ENCODE measurements around the gene EVA1B.
A peak's percentile ranks its signal among the peaks of the same experiment; 100 is the strongest.

Gene EVA1B, protein sequence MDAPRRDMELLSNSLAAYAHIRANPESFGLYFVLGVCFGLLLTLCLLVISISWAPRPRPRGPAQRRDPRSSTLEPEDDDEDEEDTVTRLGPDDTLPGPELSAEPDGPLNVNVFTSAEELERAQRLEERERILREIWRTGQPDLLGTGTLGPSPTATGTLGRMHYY

DNA sequence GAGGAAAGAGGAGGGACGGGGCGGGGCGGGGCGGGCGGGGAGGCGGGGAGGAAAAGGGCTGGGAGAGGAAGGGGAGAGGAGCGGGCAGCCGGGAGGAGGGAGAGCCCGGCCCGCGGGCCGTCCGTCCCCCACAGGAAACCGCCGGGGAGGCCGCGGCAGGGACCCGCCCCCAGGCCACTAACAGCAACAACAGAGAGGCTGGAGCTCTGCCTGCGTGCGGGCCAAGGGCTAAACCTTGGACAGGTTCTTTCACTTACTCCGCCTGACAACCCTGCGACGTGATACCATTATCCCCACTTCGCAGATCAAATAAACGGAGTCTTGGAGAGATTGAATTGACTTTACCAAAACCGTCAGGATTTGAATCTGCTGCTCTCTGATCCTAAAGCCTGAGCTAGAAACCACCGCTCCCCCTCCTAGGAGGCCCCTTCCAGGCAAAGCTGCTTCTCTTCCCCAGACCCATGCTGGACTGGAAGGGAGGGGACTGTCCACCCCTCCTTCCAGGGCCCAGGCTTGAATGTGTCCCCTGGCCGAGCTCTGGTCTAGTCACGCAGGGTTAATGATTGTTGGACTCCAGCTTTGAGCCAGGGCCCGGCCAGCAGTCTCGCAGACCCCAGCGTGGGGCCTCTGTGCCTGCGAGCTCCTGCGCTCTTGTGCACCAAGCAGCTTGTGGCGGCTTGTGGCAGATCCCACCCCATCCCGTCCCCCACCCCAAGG, at the start of gene EVA1B:
Gene EVA1B (minus strand): TSS at position 10 of the 717 bp plus-strand sequence. CDS start 608 bp downstream, outside the sequence.
- DNase-seq: peak; percentile 94

DNA sequence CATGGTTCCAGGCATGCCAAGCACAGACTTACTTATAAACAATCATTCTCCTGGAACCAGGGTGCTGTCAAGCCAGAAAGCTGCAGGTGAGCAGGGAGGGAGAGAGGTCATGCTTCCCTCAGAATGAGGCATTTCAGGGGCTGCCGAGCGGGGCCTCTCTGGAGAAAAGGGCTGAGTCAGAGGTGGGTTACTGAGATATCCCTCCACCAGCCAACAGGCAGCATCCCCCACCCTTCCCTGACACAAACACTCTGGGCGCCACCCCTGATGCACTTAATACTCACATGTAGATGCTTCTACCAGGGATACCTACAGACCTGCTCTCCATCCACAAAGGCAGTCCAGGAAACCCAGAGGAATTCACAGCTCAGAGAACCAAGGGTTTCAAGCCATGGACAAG, 49.2 kb upstream of the EVA1B start:
- DNase-seq: no peak

DNA sequence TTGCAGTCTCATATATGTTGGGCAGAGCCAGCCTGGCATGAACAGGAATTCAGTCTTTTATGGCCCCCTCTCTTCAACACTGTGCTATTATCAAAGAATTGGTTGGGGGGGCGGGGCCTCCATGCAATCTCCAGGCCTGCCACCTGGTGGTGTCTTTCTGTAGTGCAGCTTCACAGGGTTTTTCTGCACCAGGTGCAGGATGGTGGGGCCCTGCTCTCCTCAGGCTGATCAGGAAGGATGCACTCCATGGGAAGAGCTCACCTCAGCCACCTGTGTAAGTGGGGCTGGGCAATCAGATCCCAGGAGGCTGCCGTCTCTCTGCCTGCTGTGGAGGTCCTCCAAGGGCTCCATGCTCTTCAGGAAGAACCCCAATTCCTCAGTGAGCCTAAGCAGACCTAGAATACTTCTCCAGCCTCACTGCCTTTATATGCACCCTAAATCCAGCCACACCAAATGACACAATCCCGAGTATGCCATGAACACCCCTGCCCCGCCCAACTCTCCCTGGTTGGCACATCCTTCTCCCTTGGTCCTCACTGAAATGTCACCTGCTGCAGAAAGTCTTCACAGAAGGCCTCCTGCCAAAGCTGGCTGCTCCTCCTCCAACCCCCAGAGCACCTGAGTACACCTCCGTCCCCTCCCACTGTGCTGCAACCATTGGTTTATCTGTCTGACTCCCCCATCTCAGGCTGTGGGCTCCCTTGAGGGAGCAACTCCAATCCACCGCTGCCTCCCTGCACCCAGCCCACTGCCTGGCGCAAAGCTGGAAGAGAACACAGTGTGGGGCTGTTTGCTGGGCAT, 45.8 kb upstream of the EVA1B start:
- peak; percentile 83 for DNase-seq

DNA sequence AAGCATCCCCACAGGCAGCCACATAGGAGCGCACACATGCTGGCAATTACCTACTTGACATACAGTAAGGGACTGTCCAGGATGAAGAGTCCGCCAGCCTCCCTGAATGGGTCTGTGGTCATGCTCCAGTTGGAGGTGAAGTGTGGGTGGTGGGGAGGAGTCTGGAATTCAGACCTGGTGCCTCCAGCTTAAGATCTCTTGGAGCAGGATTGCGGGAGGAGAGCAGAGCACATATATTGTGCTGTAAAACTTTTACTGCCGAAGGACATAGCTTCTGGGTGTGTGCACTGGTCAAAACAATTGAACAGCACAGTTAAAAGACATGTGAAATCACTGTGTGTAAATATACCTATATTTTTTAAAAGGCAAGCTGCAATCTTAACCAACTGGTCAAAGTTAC, 44.4 kb upstream of the EVA1B start:
- no peak for DNase-seq

DNA sequence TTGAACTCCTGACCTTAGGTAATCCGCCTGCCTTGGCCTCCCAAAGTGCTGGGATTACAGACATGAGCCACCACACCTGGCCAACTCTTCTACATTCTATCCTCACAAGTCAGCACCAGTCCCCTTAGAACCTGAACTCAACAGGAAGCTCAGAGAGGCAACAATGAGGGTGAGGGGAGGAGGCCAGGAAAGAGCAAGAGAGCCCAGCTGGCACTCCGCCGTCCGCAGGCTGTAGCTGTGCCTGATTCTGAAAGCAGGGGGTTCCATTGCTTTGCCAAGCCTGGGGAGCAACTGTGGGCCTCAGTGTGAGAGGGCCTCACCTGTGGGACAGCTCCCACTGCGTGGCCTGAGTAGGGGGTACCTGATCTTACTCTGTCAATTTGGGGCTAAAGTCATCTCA, 43.6 kb upstream of the EVA1B start:
- no peak for DNase-seq

DNA sequence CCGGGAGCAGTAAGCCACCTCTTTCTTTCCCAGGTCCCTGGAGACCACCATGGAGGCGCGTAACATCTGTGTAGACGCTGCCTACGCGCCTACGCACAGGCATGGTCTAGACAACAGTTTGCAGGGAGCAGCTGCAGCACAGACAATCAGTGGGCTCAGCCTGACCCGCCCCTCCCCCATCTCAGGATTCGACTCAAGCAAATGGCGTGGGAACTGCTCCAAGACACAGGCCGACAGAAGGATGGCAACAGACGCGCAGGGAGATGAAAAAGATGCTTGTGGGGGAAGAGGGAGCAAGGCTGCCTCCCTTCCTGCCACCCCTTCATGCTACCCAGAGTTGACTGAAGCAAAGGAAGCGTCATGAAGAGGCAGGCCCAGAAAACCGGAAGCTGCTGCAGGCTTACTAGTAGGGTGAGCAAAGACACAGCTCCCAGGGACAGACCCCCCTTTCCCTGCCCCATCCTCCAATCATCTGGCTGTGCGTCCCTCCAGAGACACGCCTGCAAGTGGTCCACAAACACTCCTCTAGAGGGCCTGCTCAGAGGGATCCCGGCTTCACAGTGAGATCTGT, 42.7 kb upstream of the EVA1B start:
- DNase-seq: peak; percentile 75

DNA sequence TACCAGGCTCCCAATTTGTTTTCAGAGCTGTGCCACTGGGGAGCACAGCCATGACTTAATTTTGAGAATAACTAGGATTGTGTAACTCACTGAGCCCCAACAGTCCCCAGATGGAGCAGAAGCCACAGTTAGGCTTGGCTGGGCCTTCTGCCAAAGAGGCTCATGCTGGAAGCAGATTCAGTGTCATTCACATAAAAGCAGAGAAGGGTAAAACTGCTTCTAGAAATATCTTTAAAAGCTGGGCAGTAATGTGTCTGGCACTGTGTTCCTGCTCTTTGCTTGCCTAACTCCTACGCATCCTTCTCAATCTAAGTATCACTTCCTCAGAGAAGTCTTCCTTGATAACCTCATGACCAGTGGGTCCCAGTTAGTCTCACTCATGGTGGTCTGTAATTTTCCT, 41.9 kb upstream of the EVA1B start:
- DNase-seq: no peak

DNA sequence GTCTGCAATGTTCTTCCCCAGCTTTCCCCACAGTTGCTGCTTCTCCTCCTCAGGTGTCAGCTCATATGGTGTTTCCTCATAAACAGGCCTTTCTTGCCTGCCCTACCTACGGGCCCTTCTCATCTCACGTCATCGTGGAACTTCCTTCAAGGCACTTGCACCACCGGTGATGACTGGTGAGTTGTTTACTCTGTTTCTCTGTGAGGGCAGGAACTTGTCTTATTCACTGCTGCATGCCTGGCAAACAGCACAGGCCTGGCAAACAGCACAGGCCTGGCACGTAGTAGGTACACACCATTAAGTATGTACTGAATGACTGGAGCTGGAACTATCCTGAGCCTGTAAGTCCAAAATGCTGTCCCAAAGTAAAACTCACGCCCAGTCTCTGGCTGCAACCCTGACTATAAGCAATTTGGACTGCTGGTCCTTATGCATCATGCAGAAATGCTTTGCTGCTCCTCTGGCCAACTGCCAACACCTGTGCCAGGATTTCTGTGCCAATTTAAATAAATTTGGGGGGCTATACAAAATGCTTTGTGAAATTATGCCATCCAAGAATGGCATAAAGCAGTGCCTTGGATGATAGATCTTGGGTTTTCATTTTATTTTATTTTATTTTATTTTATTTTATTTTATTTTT, 36.6 kb upstream of the EVA1B start:
- no peak for DNase-seq

DNA sequence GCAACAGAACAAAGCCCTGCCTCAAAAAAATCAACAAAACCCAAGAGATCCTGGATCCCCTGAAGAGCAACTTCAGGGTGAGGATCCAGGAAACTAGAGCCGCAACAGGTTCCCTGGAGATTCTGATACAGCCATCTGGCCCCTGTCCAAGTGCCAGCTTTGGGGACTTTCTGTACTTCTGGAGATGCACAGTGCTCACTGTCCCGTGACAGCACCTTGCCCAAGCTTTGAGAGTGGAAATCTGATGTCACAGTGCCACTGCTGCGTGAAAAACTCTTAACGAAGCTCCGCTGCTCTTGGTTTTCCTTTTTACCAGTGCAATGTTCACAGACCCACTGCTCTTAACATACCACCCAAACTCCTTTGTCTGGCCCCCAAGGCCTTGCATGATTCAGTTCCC, 35.9 kb upstream of the EVA1B start:
- DNase-seq: no peak

DNA sequence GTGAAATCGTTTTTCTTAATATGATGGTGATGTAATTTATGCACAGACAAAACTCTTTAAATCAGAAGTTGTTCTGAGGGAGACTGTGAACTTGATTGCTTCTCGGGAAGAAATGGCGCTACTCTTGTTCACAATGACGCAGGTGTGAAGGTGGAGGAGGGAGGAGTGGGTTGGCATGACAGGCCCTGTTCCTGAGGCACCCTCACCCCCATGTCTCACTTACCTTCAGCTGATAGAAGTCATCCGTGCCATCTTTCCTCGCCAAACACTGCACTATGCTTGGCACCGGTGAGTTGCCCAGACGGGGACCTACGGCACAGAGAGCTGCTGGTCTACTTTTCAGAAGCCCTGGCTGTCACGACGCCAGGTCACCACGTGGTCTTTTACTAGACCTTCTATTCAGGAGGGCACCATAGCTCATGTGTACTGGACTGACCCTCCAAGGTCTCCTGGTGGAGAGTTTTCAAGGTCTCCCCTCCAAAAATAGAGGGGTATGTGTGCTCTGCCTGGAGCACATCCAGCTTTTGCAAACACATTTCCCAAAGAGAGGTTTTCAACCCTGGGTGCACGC, 35.2 kb upstream of the EVA1B start:
- no peak for DNase-seq

DNA sequence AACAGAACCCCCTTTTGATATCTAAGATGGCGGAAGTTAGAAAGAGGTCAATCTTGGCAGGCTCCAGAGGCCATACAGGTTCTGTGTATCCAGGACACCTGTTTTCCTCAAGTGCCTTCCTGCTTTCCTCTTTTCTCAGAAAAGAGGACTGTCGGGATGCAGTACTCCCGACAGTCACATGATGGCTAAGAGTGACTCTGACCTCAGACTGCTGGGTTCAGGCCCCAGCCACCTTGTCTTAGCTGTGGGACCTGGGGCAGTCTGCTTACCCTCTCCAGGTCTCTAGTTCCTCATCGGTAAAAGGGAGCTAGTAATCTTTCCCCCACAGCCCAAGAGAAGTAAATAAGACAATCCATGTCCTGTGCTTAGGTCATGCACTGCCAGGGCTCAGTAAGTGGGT, 32.4 kb upstream of the EVA1B start:
- no peak for DNase-seq

DNA sequence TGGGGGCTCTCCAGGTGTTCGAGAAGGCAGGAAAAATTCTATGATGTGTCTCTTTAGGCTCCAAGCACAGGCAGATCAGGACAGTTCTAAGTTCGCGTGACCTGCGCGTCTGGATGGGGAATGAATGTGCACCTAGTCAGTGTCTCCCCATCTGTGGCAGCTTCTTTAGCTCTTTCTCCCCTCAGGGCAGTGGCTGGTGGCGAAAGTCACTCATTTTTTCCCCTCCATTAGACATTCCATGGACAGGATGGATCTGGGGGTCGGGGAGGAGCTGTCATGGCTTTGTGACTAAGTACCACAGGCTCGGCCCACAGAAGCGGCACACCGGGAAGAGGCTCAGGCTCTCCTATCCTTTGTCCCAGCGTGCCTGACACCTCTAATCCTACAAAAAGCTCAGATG, 31.0 kb upstream of the EVA1B start:
- no peak for DNase-seq

DNA sequence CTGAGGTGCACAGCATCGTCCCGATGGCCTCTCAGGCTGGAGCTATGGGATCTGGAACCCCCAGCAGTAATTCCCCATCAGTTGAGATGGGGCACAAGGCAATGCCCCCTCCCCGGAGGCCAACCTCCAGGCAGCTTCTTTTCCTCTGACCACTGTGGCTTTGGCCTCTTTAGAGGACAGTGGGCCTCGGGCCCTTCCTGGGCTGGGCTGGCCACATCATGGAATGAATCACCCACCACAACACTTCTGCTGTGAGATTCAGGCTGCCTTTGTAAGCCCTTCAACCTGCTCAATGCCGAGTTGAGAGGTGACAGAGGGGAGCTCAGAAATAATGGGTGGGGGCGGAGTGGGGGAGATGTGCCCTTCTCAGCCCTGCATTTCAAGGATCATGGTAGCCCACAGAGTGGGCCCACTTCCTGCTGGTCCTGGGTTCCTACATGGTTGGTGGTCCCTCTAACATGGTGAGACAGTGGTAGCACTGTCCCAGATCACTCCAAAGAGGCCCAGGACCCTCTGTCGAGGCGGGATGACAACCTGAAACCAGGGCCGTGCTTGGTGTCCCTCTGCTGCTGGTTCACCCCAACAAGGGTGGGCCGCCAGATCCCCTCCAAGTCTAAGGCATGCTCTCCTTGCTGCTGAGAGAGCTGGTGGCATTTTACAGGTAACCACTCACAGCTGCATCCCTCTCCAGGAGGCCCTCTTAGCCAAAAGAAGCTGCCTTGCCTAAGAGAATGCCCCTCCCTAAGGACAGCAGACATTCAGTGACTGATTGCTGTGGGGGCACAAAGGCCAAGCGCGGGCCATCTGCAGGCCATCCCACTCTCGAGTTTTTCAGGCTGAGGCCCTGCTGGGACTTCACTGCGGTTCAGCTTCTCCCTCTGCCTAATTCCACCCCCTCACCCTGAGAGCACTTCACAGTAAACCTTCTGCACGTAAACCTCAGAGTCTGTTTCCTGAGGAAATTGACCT, 29.7 kb upstream of the EVA1B start:
- DNase-seq: no peak

DNA sequence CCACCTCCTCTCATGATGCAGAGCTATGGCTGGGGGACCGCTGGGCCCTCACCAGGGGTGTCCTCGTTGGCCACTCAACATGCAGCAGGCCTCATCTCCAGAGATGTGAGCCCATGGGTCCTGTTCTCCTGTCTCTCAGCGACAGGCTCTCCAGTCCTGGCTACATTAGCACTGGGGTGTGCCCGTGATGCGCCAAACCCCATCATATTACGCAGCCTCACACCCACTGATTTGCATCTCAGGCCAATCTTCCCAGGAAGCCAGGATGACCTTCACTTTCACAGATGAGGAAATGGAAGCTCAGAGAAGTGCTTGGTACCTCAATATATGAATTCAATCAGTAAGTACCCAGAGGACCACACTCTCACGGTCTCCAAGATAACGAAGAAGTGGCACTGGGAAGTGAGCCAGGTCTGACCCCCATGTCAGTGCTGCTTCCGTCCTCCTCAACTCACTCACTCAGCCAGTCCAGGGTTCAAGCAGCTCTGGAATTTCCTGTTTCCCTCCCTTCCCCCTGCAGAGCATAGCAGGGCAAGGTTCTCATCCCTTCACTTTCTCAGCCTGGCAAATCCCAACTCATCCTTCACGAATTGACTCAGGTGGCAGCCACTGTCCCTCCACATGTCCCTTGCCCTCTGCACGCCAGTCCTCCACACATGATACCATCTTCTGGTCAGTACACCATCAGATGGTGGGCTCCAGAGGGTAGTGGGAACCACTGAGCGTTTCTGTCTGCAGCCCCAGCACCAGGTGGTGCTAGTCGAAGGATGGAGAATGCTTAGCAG, 28.9 kb upstream of the EVA1B start:
- DNase-seq: no peak

DNA sequence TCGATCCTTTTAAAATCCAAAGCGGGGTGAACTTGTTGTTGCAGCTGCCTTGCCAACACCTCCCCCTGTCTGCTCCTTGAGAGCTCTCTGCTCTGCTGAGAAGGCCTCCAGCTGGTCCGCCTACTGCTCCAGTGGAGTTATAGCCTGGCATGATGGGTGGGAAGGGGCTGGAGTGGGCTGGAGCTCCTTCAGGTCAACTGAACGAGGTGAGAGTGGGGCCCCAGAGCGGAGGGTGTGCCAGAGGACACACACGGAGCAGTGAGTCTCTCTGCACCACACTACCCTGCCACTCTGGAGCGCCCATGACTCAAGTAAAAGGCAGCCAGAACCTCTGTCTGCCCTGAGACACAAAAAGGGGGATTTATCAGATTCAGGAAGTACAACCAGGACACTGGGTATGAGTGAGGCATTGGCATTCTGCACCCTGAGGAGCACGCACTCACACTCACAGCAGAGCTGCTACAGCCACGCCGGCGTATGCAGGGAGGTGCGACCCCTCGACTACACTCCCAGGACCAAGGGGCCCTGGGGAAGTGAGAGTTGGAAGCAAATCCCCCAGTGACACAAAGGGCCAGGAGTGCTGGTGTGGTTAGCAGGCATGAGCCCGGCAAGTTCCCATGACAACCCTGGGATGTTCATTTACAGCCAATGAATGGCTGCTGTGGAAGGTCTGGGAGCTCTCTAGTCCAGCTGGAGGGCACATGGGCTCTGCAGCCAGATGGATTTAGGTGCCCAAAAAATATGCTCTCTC, 28.0 kb upstream of the EVA1B start:
- DNase-seq: peak; percentile 55

DNA sequence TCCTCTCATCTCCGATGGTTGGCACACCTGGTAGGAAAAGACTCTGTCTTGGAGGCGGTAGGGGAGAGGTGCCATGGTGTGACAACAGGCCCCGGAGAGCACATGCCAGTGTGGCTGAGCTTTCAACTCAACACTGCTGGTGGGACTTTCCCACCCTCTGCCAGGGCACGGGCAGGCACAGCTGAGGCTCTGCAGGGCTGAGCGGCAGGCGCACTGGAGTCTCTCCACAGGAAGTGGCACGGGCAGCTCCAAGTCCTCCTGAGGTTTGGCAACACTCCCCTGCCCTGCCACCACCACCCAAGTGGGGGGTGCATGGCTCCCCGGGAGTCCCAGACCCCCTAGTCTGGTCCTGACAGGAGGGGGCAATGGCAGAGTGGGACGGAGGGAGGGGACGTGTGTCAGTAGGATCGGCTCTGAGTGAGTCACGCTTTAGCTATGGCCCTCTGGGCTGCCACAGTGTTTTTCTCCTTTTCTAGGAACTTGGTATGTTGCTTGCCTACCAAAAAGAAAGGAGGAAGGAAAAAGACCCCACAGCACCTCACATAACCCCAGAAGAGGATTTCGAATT, 27.3 kb upstream of the EVA1B start:
- peak; percentile 63 for DNase-seq

DNA sequence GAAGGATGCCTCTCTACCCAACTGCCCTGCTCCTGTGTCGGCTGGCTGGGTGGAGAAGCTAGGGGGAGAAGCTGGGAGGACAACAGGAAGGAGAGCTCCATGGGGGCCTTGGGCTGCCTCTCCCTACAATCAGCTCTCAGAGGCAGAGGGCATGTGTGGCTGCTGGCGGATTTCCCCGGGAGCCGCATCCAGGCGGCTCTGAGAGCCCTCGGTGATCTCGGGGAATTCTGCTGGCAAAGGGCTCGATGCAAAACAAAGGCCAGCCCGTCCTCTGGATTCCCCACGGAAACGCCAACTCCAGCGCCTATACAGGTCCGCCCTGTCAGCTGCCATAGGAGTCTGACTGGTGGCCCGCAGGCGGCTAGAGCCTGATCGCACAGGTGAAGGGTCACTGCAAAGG, 26.4 kb upstream of the EVA1B start:
- no peak for DNase-seq

DNA sequence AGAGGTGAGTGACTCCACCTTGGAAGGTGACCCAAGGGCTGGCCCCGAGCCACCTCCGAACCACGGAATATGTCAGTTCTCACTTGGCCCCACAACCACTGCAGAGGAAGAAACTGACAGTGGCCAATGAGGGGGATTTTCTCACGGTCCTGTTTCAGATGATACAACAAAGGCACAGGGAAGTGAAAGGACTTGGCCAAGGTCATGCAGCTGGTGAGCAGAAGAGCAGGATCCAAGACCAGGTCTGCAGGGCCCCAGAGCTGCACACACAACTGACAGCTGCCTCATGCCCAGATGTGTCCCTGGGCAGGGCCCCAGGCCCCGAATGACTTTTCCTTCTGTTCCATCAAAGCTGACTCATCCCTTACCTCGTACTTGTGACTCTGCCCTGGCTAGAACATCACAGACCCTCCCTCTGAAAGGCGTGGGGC, 25.8 kb upstream of the EVA1B start:
- no peak for DNase-seq

DNA sequence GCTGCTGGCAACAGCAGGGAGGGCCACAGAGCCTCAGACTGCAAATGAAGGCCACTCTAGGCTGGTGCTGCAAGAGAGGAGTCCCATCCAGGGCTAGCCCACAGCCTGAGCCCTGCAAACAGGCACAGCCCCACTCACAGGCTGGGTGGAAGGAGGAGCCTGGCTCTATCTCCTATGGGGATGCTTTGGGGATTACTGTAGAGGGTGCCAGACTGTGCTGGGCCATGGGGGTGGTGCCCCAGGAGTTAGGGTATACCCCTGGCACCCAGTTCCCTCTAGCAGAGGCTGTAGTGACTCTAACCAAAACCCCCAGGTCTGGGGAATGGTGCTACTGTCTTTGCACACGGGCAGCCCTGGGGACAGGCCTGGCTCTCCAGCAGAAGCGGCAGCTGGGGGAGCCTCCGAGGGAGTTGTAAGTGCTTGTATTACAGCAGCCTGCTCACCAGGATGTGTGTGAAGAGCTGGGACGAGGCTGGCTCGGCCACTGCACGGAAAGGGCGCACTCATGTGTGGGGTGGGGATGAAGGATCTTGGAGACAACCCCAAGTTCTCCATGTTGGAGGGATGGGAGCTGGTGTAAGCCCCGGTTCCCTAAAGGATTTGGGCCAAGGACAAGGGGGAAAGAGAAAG, 23.4 kb upstream of the EVA1B start:
- no peak for DNase-seq
